ENCODE measurements around the gene TCEANC2.

The TCEANC2 gene

DNA sequence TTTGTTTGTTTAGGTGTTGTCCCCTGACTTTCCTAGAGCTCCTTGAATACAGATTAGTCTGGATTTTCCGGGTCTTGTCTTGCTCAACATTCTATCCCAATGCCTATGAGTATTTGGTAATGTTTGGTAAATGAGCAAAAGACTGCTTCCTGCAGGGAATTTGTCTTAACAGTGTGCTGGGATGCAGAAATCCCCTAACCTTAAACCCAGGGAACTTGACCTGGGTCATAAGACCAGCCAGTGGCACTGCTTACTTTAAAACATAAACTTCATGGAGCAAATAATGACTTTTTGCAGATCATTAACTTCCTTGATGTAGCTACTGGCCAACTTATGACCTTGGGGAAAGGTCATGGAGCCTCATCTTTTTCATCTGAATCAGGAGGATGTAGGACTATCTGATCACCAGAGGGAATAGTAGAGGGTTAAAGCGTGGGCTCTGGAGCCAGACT is 27.2 kb downstream of the TCEANC2 start:
- TF ChIP-seq, protein P1, sequence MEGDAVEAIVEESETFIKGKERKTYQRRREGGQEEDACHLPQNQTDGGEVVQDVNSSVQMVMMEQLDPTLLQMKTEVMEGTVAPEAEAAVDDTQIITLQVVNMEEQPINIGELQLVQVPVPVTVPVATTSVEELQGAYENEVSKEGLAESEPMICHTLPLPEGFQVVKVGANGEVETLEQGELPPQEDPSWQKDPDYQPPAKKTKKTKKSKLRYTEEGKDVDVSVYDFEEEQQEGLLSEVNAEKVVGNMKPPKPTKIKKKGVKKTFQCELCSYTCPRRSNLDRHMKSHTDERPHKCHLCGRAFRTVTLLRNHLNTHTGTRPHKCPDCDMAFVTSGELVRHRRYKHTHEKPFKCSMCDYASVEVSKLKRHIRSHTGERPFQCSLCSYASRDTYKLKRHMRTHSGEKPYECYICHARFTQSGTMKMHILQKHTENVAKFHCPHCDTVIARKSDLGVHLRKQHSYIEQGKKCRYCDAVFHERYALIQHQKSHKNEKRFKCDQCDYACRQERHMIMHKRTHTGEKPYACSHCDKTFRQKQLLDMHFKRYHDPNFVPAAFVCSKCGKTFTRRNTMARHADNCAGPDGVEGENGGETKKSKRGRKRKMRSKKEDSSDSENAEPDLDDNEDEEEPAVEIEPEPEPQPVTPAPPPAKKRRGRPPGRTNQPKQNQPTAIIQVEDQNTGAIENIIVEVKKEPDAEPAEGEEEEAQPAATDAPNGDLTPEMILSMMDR (conservative IDR thresholded peaks at IDR 0.05) = no peak
- H3K27ac ChIP-seq = no peak overlapping the region; the same call in 1 of the 2 replicates

DNA sequence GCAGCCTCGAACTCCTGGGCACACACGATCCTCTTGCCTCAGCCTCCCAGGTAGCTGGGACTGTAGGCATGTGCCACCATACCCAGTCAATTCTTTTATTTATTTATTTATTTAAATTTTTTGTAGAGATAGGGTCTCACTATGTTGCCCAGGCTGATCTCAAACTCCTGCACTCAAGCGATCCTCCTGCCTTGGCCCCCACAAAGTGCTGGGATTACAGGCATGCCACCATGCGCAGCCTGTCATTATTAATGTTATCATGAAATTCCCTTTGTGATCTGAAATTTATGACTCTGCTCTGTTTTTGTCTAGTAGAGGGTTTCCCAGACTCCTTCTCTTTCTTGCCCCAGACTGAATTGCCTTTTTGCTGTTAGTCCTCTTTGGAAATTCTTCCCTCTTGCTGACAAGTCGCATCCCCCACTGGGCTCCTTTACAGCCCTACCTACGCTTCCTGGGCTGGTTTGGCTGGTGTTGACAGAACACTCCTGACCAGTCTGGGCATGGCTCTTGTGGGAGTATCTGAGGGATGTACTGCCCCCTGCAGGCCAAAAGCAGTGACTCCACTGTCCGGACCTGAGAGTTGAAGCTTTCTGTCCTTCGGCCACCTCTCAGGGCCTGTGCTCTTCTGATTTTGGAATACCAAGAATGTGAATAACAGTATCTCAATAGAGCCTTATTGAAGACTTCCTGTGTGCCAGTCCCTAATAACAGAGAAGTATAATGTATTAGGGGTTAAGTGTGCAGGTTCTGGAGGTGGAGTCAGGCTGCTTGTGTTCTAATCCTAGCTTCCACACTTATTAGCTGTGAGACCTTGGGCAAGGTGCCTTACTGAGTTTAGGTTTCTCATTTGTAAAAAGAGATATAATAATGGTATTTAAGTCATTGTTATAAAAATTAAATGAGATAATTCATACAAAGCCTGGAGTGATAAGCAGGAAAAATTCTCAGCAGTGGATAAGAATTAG is 28.2 kb downstream of the TCEANC2 start:
- TF ChIP-seq, protein P1 (conservative IDR thresholded peaks at IDR 0.05) = peak; percentile 66
- no peak overlapping the region; the same call in 1 of the 2 replicates for H3K27ac ChIP-seq

DNA sequence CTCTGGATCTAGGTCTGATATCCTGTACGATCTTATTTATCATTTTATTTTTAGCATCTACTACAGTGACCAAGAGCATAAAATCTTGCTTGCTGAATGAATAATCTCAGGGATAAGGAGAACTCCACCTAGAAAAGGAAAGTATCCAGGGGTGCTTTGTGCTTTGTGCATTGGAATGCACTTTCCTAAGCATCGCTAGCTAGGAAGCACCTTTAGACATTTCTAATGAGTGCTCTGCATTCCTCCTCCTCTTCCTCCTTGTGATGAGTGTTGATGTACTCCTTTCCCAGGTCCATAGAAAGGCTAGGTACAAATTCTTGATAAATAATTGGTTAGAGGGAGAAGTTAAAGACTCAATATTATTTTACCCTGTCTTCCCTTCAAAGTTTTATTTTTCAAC is 31.4 kb downstream of the TCEANC2 start:
- TF ChIP-seq, protein P1 (conservative IDR thresholded peaks at IDR 0.05) = no peak
- H3K27ac ChIP-seq = no peak overlapping the region

DNA sequence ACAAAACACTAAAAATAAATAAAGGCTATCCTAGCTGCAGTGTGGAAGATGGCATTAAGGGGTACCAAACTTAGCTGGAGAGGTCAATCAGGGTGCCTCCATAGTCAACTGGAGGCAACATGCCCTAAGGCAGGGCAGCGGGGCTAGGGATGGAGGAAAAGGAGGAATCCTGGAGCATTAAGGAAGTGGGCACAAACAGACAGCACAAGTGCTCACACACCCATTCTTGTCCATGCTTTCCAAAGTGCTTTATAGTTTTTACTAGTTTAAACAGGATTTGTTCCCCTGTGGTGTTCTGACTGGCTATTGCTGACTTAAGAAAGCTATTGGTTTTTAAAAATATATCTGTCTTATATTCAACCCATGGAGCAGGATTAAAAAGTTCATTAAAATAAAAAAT is 33.3 kb downstream of the TCEANC2 start:
- no peak overlapping the region for H3K27ac ChIP-seq
- TF ChIP-seq, protein P1 (conservative IDR thresholded peaks at IDR 0.05) = no peak

DNA sequence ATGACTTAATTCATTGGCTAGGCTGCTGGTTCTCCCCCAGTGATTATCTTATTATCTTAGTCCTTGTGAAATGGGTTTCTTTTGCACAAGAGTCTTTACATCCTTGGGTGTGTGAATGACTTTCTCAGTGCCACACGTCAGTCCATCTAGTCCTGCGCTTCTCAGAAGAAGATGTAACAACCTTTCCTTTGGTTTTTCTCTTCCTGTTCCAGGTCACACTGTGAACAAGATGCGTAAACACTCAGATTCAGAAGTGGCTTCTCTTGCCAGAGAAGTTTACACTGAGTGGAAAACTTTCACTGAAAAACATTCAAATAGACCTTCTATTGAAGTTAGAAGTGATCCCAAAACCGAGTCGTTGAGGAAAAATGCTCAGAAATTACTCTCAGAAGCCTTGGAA is 35.0 kb downstream of the TCEANC2 start:
- TF ChIP-seq, protein P1 (conservative IDR thresholded peaks at IDR 0.05) = no peak
- H3K27ac ChIP-seq = no peak overlapping the region

DNA sequence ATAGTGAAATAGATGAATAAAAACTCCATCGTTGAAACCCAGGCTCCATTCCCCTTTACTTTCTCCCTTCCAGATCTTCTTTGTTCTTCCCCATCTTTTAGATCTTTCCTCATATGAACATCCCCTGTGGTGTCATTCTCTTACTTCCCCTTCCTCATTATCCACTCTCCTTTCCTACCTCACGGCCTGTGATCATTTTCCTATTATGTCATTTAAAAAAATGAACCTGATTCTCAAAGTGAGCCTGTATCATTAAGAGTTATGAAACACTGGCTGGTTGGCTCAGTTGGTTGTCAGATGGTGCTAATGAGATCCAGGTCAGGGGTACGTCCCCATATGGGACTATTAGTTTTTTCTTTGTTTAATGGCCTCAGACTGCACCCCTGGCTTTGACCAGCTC is 38.3 kb downstream of the TCEANC2 start:
- TF ChIP-seq, protein P1 (conservative IDR thresholded peaks at IDR 0.05) = no peak
- H3K27ac ChIP-seq = no peak overlapping the region

DNA sequence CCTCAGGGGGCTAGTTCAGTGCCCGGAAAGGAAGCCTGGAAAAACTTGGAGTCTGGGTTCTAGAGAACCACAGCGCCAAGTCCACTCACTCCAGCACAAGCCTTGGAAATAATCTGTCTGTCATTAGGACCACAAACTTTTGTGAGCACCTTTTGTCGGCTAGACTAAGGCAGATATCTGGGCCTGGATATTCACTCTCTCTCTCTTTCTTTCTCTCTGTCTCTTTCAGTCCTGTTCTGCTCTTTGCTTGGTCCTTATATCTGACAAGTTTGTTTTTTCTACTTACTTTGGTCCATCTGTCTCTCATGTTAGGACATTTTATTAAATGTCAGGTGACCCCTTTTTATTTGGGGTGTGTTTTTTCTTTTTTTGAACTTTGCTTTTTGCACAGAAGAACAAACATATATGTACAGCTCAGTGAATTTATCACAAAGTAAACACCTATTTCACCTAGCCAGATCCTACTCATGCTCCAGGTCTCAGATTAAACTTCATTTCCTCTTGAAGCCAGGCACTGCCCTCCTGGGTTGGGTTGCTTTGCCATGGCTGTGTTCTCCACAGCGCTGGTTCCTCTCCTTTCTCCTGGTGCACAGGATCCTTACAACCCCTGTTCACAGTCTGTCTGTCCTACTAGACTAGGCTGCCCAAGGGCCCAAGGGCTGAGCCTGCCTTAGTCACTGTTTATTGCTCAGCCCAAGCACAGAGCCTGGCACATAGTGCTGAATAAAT is 40.8 kb downstream of the TCEANC2 start:
- H3K27ac ChIP-seq = peak overlapping the region; percentile 41
- TF ChIP-seq, protein P1 (conservative IDR thresholded peaks at IDR 0.05) = no peak

DNA sequence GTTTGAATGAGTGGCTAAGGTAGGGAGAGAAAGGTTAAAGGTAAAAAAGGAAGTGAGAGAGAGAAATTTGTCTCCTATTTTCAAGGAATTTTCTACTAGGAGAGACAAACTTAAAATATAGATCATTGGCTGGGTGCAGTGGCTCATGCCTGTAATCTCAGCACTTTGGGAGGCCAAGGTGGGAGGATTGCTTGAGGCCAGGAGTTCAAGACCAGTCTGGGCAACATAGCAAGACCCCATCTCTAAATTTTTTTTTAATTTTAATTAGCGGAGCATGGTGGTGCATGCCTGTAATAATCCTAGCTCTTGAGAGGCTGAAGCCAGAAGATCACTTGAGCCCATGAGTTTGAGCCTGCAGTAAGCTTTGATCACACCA is 41.3 kb downstream of the TCEANC2 start:
- H3K27ac ChIP-seq = peak overlapping the region; percentile 41
